HUES64 (cell line): Measurements from ENCODE around the gene UBE2D3.

Source experiments
- H3K27ac ChIP-seq: 2 replicates; pipeline ENCODE4 v1.7.0; 2013; ENCODE audit warnings: low read depth, low read length, inconsistent platforms
- H3K27me3 ChIP-seq: 2 replicates; pipeline ENCODE4 v1.6.1; 2013; ENCODE audit warnings: mild to moderate bottlenecking, low read length; ENCODE audit not compliant: insufficient read depth
- H3K36me3 ChIP-seq: 2 replicates; pipeline ENCODE4 v1.6.1; 2013; ENCODE audit warnings: mild to moderate bottlenecking, low read length; ENCODE audit not compliant: insufficient read depth
- H3K4me1 ChIP-seq: 2 replicates; pipeline ENCODE4 v1.6.1; 2013; ENCODE audit warnings: mild to moderate bottlenecking, low read length, moderate library complexity; ENCODE audit not compliant: insufficient read depth
- H3K4me3 ChIP-seq: 2 replicates; pipeline ENCODE4 v1.5.1; 2013; ENCODE audit warnings: mild to moderate bottlenecking, low read length, moderate library complexity
- H3K9ac ChIP-seq: 2 replicates; pipeline ENCODE4 v1.6.1; 2013; ENCODE audit warnings: mild to moderate bottlenecking, low read depth, low read length
- H3K9me3 ChIP-seq: 2 replicates; pipeline ENCODE4 v1.6.1; 2013; ENCODE audit warnings: low read depth, low read length; ENCODE audit not compliant: insufficient read depth
- WGBS: fragments of 150-250, 120-280 bp; methylation state at CpG from one replicate; pipeline ENCODE4 v1.1.7; 2013; ENCODE audit warnings: missing lambda C conversion rate; 5-methylcytosine and 5-hydroxymethylcytosine counted together

The UBE2D3 gene

DNA sequence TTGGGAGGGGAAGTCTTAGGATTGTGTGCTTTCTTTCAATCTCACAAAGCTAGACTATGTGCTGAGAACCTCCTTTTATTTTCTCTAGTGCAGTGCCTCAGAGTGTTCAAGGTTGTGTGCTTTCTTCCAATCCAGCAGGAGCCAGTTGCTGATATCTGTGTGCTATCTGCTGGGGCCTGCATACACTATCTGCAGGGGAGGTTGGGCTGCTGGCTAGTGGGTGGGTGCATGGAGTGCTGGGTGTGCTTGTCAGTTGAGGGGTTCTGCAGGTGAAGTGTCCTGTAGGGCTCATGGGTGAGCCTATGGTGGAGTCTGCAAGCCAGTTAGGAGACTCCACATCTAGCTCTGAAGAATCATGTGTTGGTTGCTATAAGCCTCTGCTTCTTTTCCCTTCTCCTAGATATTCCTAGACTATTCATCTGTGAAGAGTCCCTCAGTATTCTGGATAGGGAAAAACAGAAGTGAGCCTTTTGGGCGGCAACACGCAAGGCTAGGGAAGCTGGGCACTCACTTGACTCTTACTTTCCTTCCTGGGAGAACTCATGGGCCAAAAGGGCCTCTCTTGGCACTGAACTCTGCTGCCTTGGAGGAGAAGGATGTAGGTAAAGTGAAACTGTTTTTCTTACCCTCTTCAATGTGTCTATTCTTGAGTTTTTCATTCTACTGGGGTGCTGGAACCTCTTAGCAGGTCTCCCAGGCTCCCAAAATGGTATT is 33.4 kb upstream of the UBE2D3 start:
- Histone ChIP-seq H3K4me1 (no peaks in the 10 kb centered on the region), H3K36me3 (no peaks in the 10 kb centered on the region), H3K27me3 (no peaks in the 10 kb centered on the region), H3K4me3 (no peak overlapping the region), H3K27ac (no peak overlapping the region), H3K9me3 (peaks cover 5% of the 10 kb centered on the region; the same call in 1 of the 2 replicates), H3K9ac (no peak overlapping the region)
- WGBS, result 100% methylated on average over 2 of the region's 2 CpGs

DNA sequence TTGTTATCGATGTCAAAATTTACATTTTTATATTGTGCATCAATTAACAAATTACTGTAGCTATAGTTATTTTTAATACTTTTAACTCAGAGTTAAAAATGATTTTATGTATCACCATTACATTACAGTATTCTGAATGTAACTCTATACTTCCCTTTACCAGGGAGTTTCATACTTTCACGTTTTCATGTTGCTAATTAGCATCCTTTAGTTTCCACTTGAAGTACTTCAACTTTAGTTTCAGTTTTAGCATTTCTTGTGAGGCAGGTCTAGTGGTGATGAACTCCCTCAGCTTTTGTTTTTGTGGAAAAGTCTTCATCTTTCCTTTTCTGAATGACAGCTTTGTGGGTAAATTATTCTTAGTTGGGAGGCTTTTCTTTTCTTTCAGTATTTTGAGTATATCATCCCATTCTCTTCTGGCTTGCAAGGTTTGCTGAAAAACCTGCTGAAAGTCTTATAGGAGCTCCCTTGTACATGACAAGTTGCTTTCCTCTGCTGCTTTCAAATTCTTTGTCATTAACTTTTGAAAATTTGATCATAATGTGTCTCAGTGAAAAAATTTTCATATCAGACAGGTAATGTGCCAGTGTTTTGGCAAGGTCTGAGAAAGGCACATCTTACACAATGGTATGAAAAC is 31.6 kb upstream of the UBE2D3 start:
- Histone ChIP-seq H3K27me3 (no peaks in the 10 kb centered on the region), H3K9me3 (peaks cover 5% of the 10 kb centered on the region; the same call in 1 of the 2 replicates), H3K9ac (no peak overlapping the region), H3K27ac (no peak overlapping the region), H3K4me3 (no peak overlapping the region), H3K36me3 (no peaks in the 10 kb centered on the region), H3K4me1 (no peaks in the 10 kb centered on the region)
- WGBS, result 88% methylated on average over 1 of the region's 2 CpGs

DNA sequence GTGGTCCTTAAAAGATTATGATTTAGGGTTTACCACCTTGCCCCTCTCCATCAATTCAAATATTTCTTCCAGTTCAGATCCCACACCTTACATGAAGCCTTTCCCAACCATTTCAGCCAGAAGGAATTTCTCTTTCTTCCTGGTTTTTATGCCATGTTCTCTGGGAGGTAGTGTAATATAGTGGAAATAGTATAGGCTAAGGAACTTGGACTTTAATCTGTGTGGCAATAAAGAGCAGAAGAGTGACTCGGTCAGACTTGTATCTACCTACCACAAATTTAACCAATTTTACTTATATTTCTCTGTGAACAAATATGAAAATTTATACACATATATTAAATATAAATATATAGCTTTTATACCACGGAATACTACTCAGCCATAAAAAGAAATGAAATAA is 23.0 kb upstream of the UBE2D3 start:
- Histone ChIP-seq H3K9ac (no peak overlapping the region), H3K9me3 (no peaks in the 10 kb centered on the region), H3K4me1 (no peaks in the 10 kb centered on the region), H3K36me3 (no peaks in the 10 kb centered on the region), H3K27me3 (no peaks in the 10 kb centered on the region), H3K27ac (no peak overlapping the region), H3K4me3 (no peak overlapping the region)
- WGBS, result no CpG with 5 or more reads among the region's 2 CpGs

DNA sequence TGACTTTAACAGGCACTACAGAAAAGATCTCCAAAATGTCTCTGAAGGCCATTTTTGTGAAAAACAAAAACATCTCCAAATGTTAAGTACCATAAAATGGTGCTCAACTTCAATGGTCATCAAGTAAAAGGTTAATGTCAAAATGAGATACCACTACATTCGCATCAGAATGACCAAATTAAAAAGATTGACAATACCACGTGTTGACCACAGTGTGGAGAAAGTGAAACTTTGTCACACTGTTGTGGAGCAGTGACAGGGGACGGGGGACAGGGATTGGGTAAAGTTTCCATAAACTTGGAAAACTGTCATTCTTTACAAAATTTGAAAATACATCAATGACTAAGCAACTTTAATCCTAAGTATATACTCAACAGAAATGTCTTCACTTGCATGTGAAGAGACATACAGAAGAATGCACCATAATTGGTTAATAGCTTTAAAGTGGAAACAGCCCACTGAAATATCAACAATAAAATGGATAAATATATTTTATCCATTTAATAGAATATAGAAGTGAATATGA is 22.3 kb upstream of the UBE2D3 start:
- 80% methylated on average over 3 of the region's 3 CpGs for WGBS
- Histone ChIP-seq H3K4me3 (no peak overlapping the region), H3K27ac (no peak overlapping the region), H3K9me3 (no peaks in the 10 kb centered on the region), H3K4me1 (no peaks in the 10 kb centered on the region), H3K36me3 (no peaks in the 10 kb centered on the region), H3K9ac (no peak overlapping the region), H3K27me3 (no peaks in the 10 kb centered on the region)

DNA sequence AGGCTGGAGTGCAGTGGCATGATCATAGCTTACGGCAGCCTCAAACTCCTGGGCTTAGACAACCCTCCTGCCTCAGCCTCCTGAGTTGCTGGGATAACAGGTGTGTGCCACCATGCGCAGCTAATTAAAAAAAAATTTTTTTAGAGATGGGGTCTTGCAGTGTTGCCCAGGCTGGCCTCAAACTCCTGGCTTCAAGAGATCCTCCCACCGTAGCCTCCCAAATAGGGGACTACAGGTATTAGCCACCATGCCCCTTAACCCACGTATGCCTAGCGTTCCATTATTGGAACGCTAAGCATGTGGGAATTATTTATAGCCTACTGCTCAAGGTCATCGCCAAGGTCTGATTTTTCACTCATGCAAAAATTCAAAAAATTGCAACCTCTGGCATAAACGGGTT is 20.3 kb upstream of the UBE2D3 start:
- Histone ChIP-seq H3K36me3 (no peaks in the 10 kb centered on the region), H3K4me1 (no peaks in the 10 kb centered on the region), H3K4me3 (no peak overlapping the region), H3K27me3 (no peaks in the 10 kb centered on the region), H3K9me3 (no peaks in the 10 kb centered on the region), H3K9ac (no peak overlapping the region), H3K27ac (no peak overlapping the region)
- 97% methylated on average over 8 of the region's 8 CpGs for WGBS

DNA sequence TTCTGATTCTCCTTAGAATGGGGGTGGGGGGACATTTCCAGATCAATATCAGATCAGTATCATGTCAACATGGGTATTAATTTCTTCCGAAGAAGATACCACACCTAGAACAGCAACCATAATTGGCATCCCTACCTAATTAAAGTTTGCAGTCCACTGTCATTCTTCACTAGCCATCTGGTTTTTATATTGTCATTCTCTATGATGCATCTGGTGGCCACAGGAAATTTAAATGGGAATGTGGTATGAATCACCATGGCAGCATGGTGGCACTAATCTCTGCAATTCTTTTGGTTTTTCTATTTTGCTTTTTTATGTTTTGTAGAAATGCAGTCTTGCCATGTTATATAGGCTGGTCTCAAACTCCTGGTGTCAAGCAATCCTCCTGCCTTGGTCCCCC is 16.6 kb upstream of the UBE2D3 start:
- no peaks in the 10 kb centered on the region for H3K4me1 ChIP-seq
- H3K36me3 ChIP-seq, result no peaks in the 10 kb centered on the region
- H3K9me3 ChIP-seq, result no peaks in the 10 kb centered on the region
- H3K9ac ChIP-seq, result no peak overlapping the region
- WGBS, result 100% methylated on average over 1 of the region's 1 CpG
- no peaks in the 10 kb centered on the region for H3K27me3 ChIP-seq
- H3K27ac ChIP-seq, result no peak overlapping the region
- H3K4me3 ChIP-seq, result no peak overlapping the region

DNA sequence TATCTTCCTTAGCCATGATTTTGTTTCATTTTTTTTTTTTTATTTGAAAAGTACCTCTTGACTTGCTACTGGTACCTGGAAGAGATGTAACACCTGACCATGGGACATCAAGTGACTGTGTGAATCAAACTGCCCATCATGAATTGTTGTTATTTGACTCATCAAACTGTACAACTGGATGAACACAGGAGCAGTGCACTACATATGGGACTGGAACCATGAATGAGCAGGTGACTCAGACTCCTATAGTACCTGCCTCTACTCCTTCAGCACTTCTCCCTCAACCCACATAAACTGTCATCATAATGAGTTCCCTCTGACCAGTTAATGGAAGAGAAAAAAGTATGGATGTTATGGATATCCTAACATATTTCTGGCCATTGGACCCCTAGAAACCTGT is 15.9 kb upstream of the UBE2D3 start:
- Histone ChIP-seq H3K27me3 (no peaks in the 10 kb centered on the region), H3K9me3 (no peaks in the 10 kb centered on the region), H3K4me3 (no peak overlapping the region), H3K4me1 (no peaks in the 10 kb centered on the region), H3K9ac (no peak overlapping the region), H3K27ac (no peak overlapping the region), H3K36me3 (no peaks in the 10 kb centered on the region)

DNA sequence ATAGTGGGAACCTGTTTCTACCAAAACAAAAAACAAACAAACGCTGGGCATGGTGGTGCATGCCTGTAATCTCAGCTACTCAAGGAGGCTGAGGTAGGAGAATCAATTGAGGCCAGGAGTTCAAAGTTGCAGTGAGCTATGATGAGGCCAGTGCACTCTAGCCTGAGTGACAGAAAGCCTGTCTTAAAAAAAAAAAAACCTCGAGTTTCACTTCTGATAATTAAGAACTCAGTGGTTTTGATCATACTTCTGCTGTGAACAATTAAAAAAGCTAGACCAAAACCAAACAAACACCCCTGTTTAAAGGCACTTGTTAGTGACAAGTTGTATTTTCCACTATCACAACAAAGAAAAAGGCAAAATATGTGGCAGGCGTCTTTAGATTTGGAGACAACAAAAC is 15.0 kb upstream of the UBE2D3 start:
- 92% methylated on average over 3 of the region's 3 CpGs for WGBS
- Histone ChIP-seq H3K4me3 (no peak overlapping the region), H3K9ac (no peak overlapping the region), H3K27me3 (no peaks in the 10 kb centered on the region), H3K4me1 (no peaks in the 10 kb centered on the region), H3K36me3 (no peaks in the 10 kb centered on the region), H3K9me3 (no peaks in the 10 kb centered on the region), H3K27ac (no peak overlapping the region)

DNA sequence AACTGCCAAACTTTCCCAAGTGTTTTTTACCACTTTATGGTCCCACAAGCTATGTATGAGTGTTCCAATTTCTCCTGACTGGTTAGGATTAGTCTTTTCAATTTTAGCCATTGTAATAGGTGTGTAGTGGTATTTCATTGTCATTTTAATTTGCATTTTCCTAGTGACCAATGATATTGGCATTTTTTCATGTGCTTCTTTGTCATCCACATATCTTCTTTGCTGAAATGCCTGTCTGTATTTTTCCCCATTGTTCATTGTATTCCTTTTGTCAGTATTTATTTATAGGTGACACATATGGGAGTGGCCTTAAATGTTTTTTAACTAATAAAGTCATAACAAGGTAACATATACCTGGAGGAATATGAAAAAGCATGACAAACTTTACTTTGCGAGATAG is 9.2 kb upstream of the UBE2D3 start:
- WGBS, result 100% methylated on average over 1 of the region's 1 CpG
- no peaks in the 10 kb centered on the region for H3K9me3 ChIP-seq
- no peak overlapping the region for H3K27ac ChIP-seq

DNA sequence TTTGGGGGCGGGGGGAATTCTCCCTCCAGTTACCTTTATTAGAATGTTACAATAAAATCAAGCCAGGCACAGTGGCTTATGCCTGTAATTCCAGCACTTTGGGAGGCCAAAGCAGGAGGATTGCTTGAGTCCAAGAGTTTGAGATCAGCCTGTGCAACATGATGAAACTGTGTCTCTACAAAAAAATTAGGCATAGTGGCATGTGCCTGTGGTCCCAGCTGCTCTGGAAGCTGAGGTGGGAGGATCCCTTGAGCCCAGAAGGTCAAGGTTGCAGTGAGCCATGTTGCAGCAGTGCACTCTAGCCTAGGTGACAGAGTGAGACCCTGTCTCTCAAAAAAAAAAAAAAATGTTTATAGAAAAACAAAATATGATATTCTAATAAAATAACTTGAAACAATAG is 5.3 kb upstream of the UBE2D3 start:
- Histone ChIP-seq H3K9ac (no peak overlapping the region), H3K27me3 (no peaks in the 10 kb centered on the region), H3K36me3 (no peaks in the 10 kb centered on the region), H3K4me3 (no peak overlapping the region), H3K27ac (no peak overlapping the region), H3K4me1 (peaks cover 37% of the 10 kb centered on the region), H3K9me3 (no peaks in the 10 kb centered on the region)
- 88% methylated on average over 1 of the region's 1 CpG for WGBS

More for the DNA sequence above, 9.2 kb upstream of the UBE2D3 start:
- H3K27me3 ChIP-seq, result no peaks in the 10 kb centered on the region
- H3K36me3 ChIP-seq, result no peaks in the 10 kb centered on the region
- peaks cover 14% of the 10 kb centered on the region for H3K4me1 ChIP-seq
- H3K9ac ChIP-seq, result no peak overlapping the region
- no peak overlapping the region for H3K4me3 ChIP-seq

DNA sequence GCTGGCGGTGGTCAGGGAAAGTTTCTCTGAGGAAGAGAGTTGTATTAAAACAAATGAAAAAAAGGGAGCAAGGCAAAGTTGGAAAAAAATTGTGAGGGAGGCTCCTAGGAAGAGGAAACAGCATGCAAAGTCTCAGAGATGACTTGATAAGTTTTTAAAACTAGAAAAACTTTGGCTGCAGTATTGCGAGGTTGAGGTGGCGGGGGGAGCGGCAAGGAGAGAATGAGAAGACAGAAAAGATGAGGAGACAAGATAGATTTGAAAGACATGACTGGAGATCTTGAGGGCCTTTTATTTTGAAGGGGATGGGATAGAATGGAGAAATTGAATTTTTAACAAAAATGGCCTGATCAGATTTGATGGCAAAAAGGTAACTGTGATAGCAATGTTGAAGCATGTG is 4.8 kb upstream of the UBE2D3 start:
- H3K27ac ChIP-seq, result no peak overlapping the region
- H3K27me3 ChIP-seq, result no peaks in the 10 kb centered on the region
- 94% methylated on average over 4 of the region's 4 CpGs for WGBS
- peaks cover 37% of the 10 kb centered on the region for H3K4me1 ChIP-seq
- no peaks in the 10 kb centered on the region for H3K36me3 ChIP-seq
- no peaks in the 10 kb centered on the region for H3K9me3 ChIP-seq
- no peak overlapping the region for H3K4me3 ChIP-seq
- H3K9ac ChIP-seq, result no peak overlapping the region
